Superior temporal gyrus (tissue), 1 donor: ENCODE results near the gene CDH12.
A peak's percentile ranks its signal among the peaks of the same experiment; 100 is the strongest.
"Not testable (repeated sequence)": the region's sequence is repeated elsewhere in the genome, so short reads cannot be mapped to it uniquely, and the experiment has no call there.

Experiments used
- DNase-seq: peaks from one replicate; pipeline ENCODE4 v3.0.0-alpha.2; 2016; ENCODE audit errors: extremely low spot score

The CDH12 gene

GRCh38 chr5:22460189-22460588 is 393.0 kb downstream of the CDH12 start:
- DNase-seq, result no peak

GRCh38 chr5:22432905-22433304 is 420.2 kb downstream of the CDH12 start:
- no peak for DNase-seq

- DNase-seq, result no peak
These were observed 421.3 kb downstream of the CDH12 start for GRCh38 chr5:22431840-22432239.

- no peak for DNase-seq
These were observed 421.7 kb downstream of the CDH12 start for GRCh38 chr5:22431406-22431805.

GRCh38 chr5:22411554-22412349 is 441.4 kb downstream of the CDH12 start:
- no peak for DNase-seq

GRCh38 chr5:22391956-22392355 is 461.2 kb downstream of the CDH12 start:
- no peak for DNase-seq

GRCh38 chr5:22390888-22391287 is 462.3 kb downstream of the CDH12 start:
- no peak for DNase-seq

- DNase-seq, result no peak
These were observed 480.1 kb downstream of the CDH12 start for GRCh38 chr5:22372826-22373660.

- peak; percentile 67 for DNase-seq
These were observed 480.8 kb downstream of the CDH12 start for GRCh38 chr5:22372376-22372775.

- no peak for DNase-seq
These were observed 498.2 kb downstream of the CDH12 start for GRCh38 chr5:22354956-22355355.

GRCh38 chr5:22352493-22352892 is 500.7 kb downstream of the CDH12 start:
- DNase-seq, result no peak

- no peak for DNase-seq
These were observed 502.0 kb downstream of the CDH12 start for GRCh38 chr5:22351178-22351577.

- DNase-seq, result no peak
These were observed 505.1 kb downstream of the CDH12 start for GRCh38 chr5:22348027-22348426.

- DNase-seq, result no peak
These were observed 509.1 kb downstream of the CDH12 start for GRCh38 chr5:22344000-22344399.

GRCh38 chr5:22341406-22341805 is 511.7 kb downstream of the CDH12 start:
- no peak for DNase-seq

- DNase-seq, result not testable (repeated sequence)
These were observed 520.2 kb downstream of the CDH12 start for GRCh38 chr5:22332949-22333348.

- DNase-seq, result no peak
These were observed 523.5 kb downstream of the CDH12 start for GRCh38 chr5:22329683-22330082.

- no peak for DNase-seq
These were observed 533.3 kb downstream of the CDH12 start for GRCh38 chr5:22319798-22320197.

GRCh38 chr5:22316294-22316693 is 536.9 kb downstream of the CDH12 start:
- no peak for DNase-seq

- not testable (repeated sequence) for DNase-seq
These were observed 538.1 kb downstream of the CDH12 start for GRCh38 chr5:22315052-22315451.

GRCh38 chr5:22314548-22314947 is 538.6 kb downstream of the CDH12 start:
- DNase-seq, result no peak

- DNase-seq, result no peak
These were observed 547.1 kb downstream of the CDH12 start for GRCh38 chr5:22306011-22306410.

GRCh38 chr5:22295832-22296231 is 557.3 kb downstream of the CDH12 start:
- DNase-seq, result no peak
